Osteocyte (in vitro differentiated cells): ENCODE measurements around the gene C1QTNF5. TPM values are rescaled to one million over a fixed set of nuclear protein-coding genes. Genes with fewer than 3 reads are reported as not detected.

Experiments
- DNase-seq: peaks from one replicate; pipeline ENCODE4 v3.0.0; 2021; ENCODE audit warnings: mixed read lengths; ENCODE audit not compliant: unreplicated experiment; ENCODE audit errors: extremely low spot score
- H3K27ac Mint-ChIP-seq: one replicate; pipeline ENCODE4 v1.8.0; 2021; ENCODE audit warnings: mild to moderate bottlenecking, mixed read lengths; ENCODE audit not compliant: unreplicated experiment
- H3K27me3 Mint-ChIP-seq: one replicate; pipeline ENCODE4 v1.8.0; 2021; ENCODE audit warnings: mixed read lengths; ENCODE audit not compliant: unreplicated experiment
- H3K36me3 Mint-ChIP-seq: one replicate; pipeline ENCODE4 v1.8.0; 2021; ENCODE audit warnings: mixed read lengths; ENCODE audit not compliant: unreplicated experiment
- H3K4me1 Mint-ChIP-seq: one replicate; pipeline ENCODE4 v1.8.0; 2021; ENCODE audit warnings: mixed read lengths; ENCODE audit not compliant: unreplicated experiment
- H3K4me3 Mint-ChIP-seq: one replicate; pipeline ENCODE4 v1.8.0; 2021; ENCODE audit warnings: mild to moderate bottlenecking, moderate library complexity, mixed read lengths; ENCODE audit not compliant: unreplicated experiment
- H3K9me3 Mint-ChIP-seq: one replicate; pipeline ENCODE4 v1.8.0; 2021; ENCODE audit warnings: mixed read lengths; ENCODE audit not compliant: unreplicated experiment
- total RNA-seq: library from RNA; stranded (reverse); gene quantifications from 2 replicates; pipeline ENCODE4 v1.2.1, GENCODE V29; 2021
- TF ChIP-seq, protein P1 (sequence below): fragments of 200-600 bp; sonication (generic); IDR thresholded peaks from 2 replicates; pipeline ENCODE4 v1.5.0; 2021; ENCODE audit warnings: antibody characterized with exemption, mild to moderate bottlenecking, moderate library complexity

Gene C1QTNF5
- total RNA-seq, 1 donor from 2014 or later, result 8.4 TPM

DNA sequence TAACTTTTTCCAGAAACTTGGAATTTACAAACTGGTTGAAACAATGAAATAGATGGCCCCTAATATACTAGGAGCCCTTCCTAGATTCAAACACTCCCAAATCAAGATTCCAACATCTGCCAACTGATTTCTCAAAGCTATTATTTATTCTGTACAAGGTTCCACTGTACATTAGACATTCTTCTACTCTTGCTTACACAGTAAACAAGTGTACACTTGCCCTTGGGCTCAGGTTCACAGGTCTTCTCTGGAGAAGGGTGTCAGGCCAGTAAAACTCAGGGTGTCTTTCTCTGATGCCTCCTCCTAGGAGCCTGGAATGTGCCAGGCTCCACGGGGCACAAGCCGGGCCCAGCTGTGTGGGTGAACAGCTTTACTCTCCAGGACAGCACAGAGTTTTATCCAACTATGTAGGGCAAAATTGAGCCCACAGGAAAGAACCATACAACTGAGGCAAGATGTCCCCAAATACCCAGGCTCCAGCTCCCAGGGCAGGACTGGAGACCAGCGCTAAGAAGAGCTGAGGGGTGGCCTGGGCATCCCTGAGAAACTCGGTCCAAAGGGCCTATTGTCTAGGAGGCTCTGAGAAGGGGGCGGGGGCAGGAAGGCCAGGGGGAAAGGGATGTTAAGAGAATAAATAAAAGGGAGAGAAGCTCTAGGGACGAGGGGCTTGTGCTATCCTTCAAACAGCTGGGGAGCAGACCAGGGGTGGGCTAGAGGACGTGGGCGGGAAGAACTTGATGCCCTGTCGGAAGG, 14.6 kb upstream of the C1QTNF5 start:
- Mint-ChIP-seq H3K9me3 (no peaks in the 10 kb centered on the region), H3K36me3 (no peaks in the 10 kb centered on the region), H3K4me3 (no peak overlapping the region), H3K4me1 (peaks cover 8% of the 10 kb centered on the region), H3K27ac (no peak overlapping the region), H3K27me3 (peaks cover 29% of the 10 kb centered on the region)
- TF ChIP-seq, protein P1, sequence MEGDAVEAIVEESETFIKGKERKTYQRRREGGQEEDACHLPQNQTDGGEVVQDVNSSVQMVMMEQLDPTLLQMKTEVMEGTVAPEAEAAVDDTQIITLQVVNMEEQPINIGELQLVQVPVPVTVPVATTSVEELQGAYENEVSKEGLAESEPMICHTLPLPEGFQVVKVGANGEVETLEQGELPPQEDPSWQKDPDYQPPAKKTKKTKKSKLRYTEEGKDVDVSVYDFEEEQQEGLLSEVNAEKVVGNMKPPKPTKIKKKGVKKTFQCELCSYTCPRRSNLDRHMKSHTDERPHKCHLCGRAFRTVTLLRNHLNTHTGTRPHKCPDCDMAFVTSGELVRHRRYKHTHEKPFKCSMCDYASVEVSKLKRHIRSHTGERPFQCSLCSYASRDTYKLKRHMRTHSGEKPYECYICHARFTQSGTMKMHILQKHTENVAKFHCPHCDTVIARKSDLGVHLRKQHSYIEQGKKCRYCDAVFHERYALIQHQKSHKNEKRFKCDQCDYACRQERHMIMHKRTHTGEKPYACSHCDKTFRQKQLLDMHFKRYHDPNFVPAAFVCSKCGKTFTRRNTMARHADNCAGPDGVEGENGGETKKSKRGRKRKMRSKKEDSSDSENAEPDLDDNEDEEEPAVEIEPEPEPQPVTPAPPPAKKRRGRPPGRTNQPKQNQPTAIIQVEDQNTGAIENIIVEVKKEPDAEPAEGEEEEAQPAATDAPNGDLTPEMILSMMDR, result no peak
- no peak for DNase-seq

DNA sequence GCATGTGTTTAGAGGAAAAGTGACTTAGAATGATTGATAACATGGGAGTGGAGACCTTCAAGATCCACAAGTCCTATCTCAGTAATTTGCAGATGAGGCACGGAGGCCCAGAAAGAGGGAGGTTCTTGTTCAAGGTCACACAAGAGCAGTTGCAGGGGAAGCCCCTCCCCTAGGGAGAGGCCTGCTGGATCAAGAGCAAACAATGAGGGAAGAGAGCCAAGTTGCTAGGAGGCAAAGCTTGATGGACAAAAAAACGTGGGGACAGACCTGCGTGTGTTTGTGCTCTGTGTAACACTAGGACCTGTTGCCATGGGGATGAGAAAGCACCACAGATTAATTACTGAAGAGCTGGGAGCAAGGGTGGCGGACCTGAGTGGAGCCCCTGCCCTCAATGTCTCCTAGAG, 12.2 kb upstream of the C1QTNF5 start:
- H3K27me3 Mint-ChIP-seq, result peaks cover 33% of the 10 kb centered on the region
- H3K27ac Mint-ChIP-seq, result no peak overlapping the region
- TF ChIP-seq, protein P1, result no peak
- H3K4me3 Mint-ChIP-seq, result no peak overlapping the region
- peaks cover 8% of the 10 kb centered on the region for H3K4me1 Mint-ChIP-seq
- H3K36me3 Mint-ChIP-seq, result no peaks in the 10 kb centered on the region
- no peaks in the 10 kb centered on the region for H3K9me3 Mint-ChIP-seq
- DNase-seq, result no peak

DNA sequence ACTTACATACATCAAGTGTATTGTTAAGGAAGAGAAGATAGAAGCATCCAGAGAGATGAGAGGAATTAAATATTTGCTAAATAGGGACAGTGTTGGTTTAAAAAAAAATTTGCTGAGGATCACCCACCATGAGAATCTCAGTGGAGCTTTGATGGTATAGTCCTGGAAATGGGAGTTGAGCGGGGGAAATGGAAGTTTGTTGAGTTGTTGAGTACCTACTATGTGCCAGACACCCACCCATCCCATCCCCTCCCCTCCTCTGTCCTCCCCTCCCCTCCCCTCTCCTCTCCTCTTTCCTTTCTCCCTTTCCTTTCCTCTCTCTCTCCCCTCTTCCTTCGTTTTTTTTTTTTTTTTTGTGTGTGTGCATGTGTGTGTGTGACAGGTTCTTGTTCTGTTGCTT, 10.5 kb upstream of the C1QTNF5 start:
- TF ChIP-seq, protein P1, result no peak
- Mint-ChIP-seq H3K4me1 (peaks cover 3% of the 10 kb centered on the region), H3K36me3 (no peaks in the 10 kb centered on the region), H3K27me3 (peaks cover 41% of the 10 kb centered on the region), H3K9me3 (no peaks in the 10 kb centered on the region), H3K27ac (no peak overlapping the region), H3K4me3 (no peak overlapping the region)
- no peak for DNase-seq

- Mint-ChIP-seq H3K27me3 (peaks cover 44% of the 10 kb centered on the region), H3K9me3 (no peaks in the 10 kb centered on the region), H3K4me3 (no peak overlapping the region), H3K27ac (no peak overlapping the region), H3K36me3 (no peaks in the 10 kb centered on the region), H3K4me1 (no peaks in the 10 kb centered on the region)
- TF ChIP-seq, protein P1, result no peak
- no peak for DNase-seq
Measured at GRCh38 chr11:119350302-119350701, 9.6 kb upstream of the C1QTNF5 start.

DNA sequence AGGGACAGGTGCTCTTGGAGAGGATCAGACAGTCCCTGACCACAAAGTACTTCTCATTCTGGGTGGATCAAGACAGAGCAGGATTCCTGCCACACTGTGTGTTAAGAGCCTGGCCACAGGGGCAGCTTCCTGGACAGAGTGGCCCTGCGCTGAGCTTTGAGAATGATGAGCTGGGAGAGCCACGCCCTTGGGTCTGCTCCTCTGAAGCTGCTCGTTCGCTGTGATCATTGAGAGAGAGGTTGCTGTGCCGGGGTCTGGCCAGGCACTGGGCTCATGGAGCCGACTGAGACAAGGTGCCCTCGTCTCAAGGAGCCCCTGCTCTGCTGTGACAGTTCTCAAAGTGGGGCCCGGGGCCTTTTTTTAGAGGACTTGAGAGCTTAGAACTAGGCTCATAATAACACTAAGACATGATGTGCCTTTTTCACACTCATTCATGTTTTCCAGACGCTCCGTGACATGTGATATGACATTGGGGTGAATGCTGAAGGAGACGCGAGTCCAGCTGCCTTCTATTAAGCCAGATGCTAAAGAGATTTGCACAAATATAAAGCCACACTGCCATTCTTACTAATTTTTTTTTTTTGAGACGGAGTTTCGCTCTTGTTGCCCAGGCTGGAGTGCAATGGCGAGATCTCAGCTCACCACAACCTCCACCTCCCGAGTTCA, 7.4 kb upstream of the C1QTNF5 start:
- no peak for DNase-seq
- no peaks in the 10 kb centered on the region for H3K36me3 Mint-ChIP-seq
- H3K27ac Mint-ChIP-seq, result no peak overlapping the region
- H3K4me1 Mint-ChIP-seq, result no peaks in the 10 kb centered on the region
- TF ChIP-seq, protein P1, result no peak
- no peak overlapping the region for H3K4me3 Mint-ChIP-seq
- peaks cover 41% of the 10 kb centered on the region for H3K27me3 Mint-ChIP-seq
- no peaks in the 10 kb centered on the region for H3K9me3 Mint-ChIP-seq
